NCI-H82 treated with DMSO at 0.1 percent for 48 hours (cell line): Measurements from ENCODE around the gene MAMDC2.

ENCODE experiments used
- DNase-seq: peaks from one replicate; lab custom pipeline; 2025; ENCODE audit not compliant: unreplicated experiment; lab: John Stamatoyannopoulos, UW

Gene MAMDC2

GRCh38 chr9:70105147-70105546, 61.5 kb downstream of the MAMDC2 start:
- DNase-seq: no peak

GRCh38 chr9:70106571-70106970, 62.9 kb downstream of the MAMDC2 start:
- DNase-seq: no peak

GRCh38 chr9:70107558-70107957, 63.9 kb downstream of the MAMDC2 start:
- no peak for DNase-seq

DNA sequence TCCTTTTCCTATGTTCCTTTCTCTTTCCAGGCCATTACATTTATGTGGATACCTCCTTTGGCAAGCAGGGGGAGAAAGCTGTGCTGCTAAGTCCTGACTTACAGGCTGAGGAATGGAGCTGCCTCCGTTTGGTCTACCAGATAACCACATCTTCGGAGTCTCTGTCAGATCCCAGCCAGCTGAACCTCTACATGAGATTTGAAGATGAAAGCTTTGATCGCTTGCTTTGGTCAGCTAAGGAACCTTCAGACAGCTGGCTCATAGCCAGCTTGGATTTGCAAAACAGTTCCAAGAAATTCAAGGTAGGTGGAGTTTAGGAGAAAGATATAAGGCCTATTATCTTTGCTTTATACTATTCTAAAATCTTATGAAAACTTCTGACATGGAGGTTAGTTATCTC, 64.5 kb downstream of the MAMDC2 start:
- DNase-seq: no peak

DNA sequence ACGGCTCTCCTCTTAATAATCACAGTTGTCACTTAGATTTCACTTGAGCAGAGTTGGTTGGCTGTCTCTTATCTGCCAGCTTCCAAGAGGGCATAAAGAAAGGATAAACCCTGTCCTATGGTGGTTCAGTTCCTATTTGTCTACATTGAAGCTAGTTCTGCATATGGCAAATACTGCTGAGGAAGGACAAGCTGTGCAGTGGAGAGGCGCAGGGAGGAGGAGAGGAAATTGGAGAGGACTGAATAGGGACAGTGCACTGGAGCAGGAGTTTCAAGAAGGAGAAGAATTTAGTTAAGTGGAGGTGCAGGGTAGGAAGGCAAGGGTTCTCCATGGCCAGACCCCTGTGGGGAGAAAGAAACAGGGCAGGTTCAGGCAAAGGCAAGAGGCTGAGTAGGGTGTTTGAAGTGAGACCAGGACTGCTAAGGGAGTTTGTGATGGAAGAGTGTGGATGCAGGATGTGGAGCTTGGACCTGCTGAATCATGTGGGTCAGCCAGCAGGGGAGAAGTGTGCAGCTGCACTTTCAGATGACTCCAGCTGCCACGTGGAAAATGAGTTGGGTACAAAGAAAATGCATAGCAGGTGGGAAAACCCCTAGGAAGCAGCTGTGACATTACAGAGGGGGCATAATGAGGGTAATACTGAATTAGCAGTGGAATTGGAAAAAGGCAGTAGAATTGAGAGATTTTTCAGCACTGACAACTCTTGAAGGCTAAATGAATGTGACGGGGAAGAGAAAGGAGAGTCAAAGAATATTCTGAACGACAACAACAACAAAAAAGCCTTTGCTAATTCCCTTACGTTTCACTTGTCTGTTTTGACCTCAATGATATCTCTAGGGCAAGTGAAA, 66.8 kb downstream of the MAMDC2 start:
- DNase-seq: no peak

GRCh38 chr9:70111042-70111602, 67.5 kb downstream of the MAMDC2 start:
- DNase-seq: peak; percentile 50

GRCh38 chr9:70111641-70112236, 68.1 kb downstream of the MAMDC2 start:
- no peak for DNase-seq

DNA sequence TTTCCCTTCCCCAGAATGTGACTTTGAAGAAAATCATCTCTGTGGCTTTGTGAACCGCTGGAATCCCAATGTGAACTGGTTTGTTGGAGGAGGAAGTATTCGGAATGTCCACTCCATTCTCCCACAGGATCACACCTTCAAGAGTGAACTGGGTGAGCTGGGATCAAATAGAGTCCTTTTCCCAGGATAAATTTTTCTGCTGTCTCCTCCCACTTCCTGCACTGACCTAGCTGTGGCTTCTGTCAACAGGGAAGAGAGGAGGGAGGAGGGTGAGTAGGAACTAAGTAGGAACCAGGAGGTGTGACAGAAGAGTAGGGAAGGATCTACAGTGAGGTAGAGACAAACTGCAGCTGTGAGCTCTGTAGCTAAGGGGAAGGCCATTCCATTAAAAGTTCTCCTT, 69.3 kb downstream of the MAMDC2 start:
- DNase-seq: no peak

GRCh38 chr9:70113403-70114022, 69.9 kb downstream of the MAMDC2 start:
- peak; percentile 63 for DNase-seq

- no peak for DNase-seq
Measured at GRCh38 chr9:70114898-70115297, 71.2 kb downstream of the MAMDC2 start.

DNA sequence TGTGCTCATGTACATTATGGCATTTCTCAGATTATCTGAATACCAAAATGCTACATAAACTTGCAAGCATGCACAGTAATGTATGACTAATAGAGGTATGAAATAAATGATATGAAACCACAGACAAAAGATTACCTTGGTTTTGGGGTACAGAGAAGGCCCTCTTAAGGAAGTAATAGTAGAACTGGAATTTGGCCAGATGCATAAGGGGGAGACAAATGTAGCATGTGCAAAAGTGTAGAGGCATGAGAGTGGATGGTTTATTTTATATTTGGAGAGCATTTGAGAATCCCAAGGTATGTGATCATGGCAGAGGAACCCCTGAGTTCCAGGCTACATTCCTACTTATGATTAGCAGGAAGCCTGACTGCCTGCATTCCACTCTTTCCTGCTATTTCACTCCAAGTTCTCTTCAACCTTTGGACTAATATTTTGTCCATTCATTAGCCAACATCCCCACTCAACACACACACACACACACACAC, 74.2 kb downstream of the MAMDC2 start:
- DNase-seq: no peak

GRCh38 chr9:70119786-70120185, 76.1 kb downstream of the MAMDC2 start:
- peak; percentile 76 for DNase-seq

DNA sequence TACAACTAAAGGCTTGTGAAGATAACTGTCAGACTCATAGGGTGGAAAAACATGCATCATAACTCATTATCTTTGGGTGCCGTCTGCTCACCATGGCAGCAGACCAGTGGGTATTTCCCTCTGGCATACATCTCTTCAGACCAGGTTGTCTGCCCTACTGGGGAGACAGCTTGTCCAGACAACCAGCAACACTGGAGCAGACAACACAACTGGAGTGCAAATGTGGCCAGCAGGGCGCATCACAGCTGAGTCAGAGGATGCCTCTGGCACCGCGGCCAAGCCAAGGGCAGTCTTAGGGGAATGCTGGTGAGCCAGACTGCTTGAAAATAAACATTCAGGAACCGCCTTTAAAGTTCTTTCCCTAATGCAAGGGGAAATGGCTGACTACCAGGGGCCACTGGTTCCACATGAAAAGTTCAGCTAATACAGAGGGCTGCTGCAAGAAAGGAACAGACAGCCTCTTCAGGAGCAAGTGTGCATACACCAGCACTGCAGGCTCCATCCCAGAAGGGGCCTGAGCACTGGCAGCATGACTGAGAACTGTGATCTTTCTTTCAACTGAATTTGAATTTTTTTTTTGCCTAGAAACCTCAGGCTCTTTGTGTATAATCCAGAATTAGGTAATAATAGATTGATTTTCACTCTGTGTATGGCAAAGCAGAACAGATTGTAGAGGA, 77.3 kb downstream of the MAMDC2 start:
- DNase-seq: no peak

DNA sequence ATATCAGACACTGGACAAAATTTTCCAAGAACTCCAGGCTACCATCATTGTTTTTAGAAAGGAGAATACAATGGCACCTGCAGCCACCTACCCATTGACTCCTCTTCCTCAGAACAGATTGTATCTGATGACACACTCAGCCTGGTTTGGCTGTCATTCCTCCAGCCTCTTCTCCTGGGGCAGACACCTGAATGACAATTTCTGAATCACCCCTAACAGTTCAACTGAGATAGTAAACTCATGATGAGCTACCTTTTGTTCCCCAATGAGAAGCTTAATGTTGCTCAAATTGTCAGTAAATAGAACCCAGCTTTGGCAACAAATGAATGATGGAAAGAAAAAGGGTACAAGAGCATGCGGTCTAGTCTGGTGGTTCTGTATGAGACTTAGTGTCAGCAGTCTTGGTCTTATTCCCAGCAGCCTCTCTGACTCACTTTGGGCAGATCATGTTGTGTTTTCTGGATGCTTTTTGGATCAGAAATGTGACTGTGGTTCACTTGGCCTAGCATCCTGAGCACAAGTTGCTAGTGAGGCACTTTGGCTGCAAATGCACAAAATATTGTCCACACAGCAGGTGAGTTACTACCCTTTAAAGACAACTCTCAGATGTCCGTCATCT, 78.3 kb downstream of the MAMDC2 start:
- no peak for DNase-seq

DNA sequence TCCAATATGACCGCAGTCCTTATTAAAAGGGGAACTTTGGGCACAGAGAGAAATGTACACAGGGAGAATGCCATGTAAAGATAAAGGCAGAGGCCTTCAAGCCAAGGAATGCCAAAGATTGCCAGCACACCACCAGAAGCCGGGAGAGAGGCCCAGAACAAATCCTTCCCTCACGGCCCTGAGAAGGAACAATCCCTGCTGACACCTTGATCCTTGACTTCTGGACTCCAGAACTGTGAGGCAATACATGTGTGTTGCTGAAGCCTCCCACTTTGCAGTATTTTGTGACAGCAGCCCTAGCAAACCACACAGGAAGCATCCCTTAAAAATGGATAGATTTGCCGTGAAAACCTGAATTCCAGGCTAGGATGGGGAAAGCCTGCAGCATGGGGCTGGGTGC, 80.0 kb downstream of the MAMDC2 start:
- DNase-seq: no peak

DNA sequence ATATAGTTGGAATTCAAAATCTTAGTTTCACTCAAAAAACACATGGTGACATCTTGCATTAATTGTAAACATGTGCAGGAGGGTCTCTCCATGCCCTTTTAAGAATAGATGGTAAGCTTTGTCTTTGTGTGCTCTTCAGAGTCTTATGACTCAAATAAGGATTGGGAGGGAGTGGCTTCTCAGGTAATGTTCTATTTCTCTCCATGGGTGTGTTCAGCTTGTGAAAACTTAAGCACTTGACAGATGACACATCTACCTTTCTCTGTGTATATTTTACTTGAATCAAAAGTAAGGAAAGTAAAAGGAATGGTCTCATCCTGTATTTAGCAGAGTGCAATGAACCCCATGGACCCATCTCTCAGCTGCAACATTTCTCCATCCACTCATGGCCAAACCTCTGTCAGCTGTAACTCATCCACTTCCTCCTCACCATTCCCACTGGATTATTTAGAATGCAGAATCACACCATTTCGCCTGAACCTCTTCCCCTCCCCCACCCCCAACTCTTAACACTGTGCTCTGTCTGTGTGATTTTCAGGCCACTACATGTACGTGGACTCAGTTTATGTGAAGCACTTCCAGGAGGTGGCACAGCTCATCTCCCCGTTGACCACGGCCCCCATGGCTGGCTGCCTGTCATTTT, 82.1 kb downstream of the MAMDC2 start:
- no peak for DNase-seq

- DNase-seq: no peak
Measured at GRCh38 chr9:70127036-70127435, 83.4 kb downstream of the MAMDC2 start.

GRCh38 chr9:70127540-70128416, 84.1 kb downstream of the MAMDC2 start:
- DNase-seq: no peak

DNA sequence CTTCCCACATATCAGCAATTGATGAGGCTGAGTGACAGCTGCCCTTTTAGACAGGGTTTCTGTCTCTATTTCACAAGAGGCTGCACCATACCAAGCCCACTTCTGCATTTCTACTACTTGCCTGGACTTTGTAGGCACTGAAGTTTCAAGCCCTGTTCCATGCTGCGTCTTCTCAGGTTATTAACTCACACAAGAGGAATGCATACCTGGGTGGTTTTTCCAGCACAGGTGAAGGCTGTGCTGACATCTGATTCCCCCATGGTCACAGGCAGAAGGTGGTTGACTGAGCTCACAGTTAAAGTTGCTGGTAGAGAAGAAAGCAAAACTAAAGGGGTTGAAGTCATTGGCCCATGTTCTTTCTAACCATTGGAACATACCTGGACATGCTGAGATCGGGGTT, 86.6 kb downstream of the MAMDC2 start:
- no peak for DNase-seq
